ENCODE results near the gene CENPM. TPM values are rescaled to one million over a fixed set of nuclear protein-coding genes. Genes with fewer than 3 reads are reported as not detected.

The CENPM gene, protein sequence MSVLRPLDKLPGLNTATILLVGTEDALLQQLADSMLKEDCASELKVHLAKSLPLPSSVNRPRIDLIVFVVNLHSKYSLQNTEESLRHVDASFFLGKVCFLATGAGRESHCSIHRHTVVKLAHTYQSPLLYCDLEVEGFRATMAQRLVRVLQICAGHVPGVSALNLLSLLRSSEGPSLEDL
- total RNA-seq (10 to 100 TPM in 1 of 2 donors, under 1 TPM in 1; 0.17 to 26.3 TPM), polyA plus RNA-seq (1 to 10 TPM; 1.7 to 2.9 TPM)

DNA sequence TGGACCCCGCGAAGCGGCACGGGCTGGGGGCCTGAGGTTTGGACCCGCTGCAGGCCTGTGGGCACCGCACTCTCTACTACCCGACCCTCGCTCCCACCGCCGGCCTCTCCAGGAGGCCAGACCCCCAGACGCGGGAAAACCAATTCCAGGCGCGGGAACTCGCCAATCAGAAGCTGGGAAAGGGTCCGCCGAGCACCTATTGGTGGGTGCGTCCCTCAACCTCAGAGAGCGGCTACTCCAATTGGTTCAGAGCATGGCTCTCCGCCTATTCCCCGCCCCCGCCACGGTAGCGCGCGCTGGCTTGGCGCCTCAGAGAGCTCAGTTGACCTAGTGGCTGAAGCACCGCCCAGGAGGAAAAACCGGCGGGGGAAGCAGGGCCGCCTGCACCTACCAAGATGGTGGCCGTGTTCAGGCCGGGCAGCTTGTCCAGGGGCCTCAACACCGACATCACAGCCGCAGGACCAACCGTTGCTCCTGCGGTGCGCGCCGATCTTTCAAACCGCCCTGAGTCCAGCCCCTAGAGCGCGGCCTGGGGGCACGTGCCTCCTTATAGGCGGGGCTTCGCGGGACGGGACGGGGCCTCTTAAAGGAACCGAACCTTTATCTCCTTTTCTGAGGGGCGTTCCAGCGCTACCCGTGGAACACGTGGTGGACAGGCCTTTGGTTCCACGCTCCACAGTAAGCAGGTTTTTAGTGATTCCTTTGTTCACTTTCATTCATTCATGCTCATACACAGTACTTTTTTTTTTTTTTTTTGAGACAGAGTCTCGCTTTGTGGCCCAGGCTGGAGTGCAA lies at the start of gene CENPM:
TSS of gene CENPM (minus strand) at position 524 of the 795 bp plus-strand sequence. CDS start at position 448, 76 bp downstream.
- no peaks in the 10 kb centered on the region for H3K36me3 ChIP-seq (ENCODE audit: control insufficient read depth in 4 of 4, insufficient read depth in 3 of 4, low read depth in 1 of 4, low read length in 3 of 4)
- H3K27me3 ChIP-seq (ENCODE audit: control insufficient read depth in 4 of 4, insufficient read depth in 4 of 4, low read length in 3 of 4) = no peaks in the 10 kb centered on the region
- peaks cover 3 to 16% (median 11%) of the 10 kb centered on the region in 4 donors for H3K4me1 ChIP-seq (ENCODE audit: control insufficient read depth in 4 of 4, insufficient read depth in 4 of 4, low read length in 3 of 4)
- H3K9ac ChIP-seq (ENCODE audit: low read depth in 1 of 2, low read length in 2 of 2) = no peak within 1 kb of the TSS
- no peak within 1 kb of the TSS for H3K27ac ChIP-seq (ENCODE audit: low read depth in 1 of 2, low read length in 2 of 2)
- TF ChIP-seq, protein P1, sequence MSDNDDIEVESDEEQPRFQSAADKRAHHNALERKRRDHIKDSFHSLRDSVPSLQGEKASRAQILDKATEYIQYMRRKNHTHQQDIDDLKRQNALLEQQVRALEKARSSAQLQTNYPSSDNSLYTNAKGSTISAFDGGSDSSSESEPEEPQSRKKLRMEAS (IDR thresholded peaks at IDR 0.05) = peak; percentile 84
- peak; percentile 62 for TF ChIP-seq YY1 (IDR thresholded peaks at IDR 0.05)
- TF ChIP-seq, protein P2, sequence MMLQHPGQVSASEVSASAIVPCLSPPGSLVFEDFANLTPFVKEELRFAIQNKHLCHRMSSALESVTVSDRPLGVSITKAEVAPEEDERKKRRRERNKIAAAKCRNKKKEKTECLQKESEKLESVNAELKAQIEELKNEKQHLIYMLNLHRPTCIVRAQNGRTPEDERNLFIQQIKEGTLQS (IDR thresholded peaks at IDR 0.05) = no peak
- TF ChIP-seq GABPA (IDR thresholded peaks at IDR 0.05 in 1 of 2, conservative IDR thresholded peaks at IDR 0.05 in 1 of 2) = no peak
- TF ChIP-seq, protein P3, sequence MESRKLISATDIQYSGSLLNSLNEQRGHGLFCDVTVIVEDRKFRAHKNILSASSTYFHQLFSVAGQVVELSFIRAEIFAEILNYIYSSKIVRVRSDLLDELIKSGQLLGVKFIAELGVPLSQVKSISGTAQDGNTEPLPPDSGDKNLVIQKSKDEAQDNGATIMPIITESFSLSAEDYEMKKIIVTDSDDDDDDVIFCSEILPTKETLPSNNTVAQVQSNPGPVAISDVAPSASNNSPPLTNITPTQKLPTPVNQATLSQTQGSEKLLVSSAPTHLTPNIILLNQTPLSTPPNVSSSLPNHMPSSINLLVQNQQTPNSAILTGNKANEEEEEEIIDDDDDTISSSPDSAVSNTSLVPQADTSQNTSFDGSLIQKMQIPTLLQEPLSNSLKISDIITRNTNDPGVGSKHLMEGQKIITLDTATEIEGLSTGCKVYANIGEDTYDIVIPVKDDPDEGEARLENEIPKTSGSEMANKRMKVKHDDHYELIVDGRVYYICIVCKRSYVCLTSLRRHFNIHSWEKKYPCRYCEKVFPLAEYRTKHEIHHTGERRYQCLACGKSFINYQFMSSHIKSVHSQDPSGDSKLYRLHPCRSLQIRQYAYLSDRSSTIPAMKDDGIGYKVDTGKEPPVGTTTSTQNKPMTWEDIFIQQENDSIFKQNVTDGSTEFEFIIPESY (IDR thresholded peaks at IDR 0.05) = no peak
- peak; percentile 84 to 86 for TF ChIP-seq EGR1 (IDR thresholded peaks at IDR 0.05; ENCODE audit: low read depth in 2 of 2)
- TF ChIP-seq HNF4A (conservative IDR thresholded peaks at IDR 0.05) = peak in 1 of 2 donors; percentile 33
- no peak for TF ChIP-seq FOXA2 (IDR thresholded peaks at IDR 0.05)
- TF ChIP-seq TAF1 (conservative IDR thresholded peaks at IDR 0.05) = no peak
- TF ChIP-seq FOXA1 (IDR thresholded peaks at IDR 0.05) = no peak
- peak in 1 of 2 donors; percentile 4 for TF ChIP-seq RXRA (IDR thresholded peaks at IDR 0.05)
- no peak for TF ChIP-seq RAD21 (IDR thresholded peaks at IDR 0.05)
- TF ChIP-seq SP1 (IDR thresholded peaks at IDR 0.05) = peak; percentile 78
- peak within 1 kb of the TSS; percentile 60 to 81 (median 76) for H3K4me3 ChIP-seq (ENCODE audit: low read depth in 1 of 3, low read length in 3 of 3)
- 2% methylated on average over 56 of the region's 56 CpGs for WGBS
- DNase-seq (ENCODE audit: low spot score) = peak; percentile 95
- no peaks in the 10 kb centered on the region for H3K9me3 ChIP-seq (ENCODE audit: control insufficient read depth in 4 of 4, low read length in 3 of 4)

DNA sequence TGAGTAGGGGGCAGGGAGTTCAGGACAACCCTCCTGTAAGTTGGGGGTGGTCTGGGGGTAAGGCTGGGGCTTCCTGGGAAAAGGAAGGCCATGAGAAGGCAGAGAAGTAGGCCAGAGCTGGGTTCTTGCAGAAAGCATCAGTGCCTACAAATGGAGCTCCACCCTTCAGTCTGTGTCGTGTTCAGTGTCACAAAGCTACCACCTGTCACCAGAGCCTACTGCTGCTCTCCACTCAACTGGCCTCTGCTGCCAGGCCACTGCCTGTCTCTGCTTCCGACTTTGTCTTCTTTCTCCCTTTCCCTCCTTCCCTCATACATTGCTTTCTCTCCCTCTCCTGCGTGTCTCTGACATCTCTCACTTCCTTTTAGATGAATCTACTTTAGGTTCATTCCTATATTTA lies 48.3 kb upstream of the CENPM start:
- H3K27ac ChIP-seq (ENCODE audit: low read depth in 1 of 2, low read length in 2 of 2) = no peak overlapping the region
- H3K27me3 ChIP-seq (ENCODE audit: control insufficient read depth in 4 of 4, insufficient read depth in 4 of 4, low read length in 3 of 4) = no peaks in the 10 kb centered on the region
- WGBS = 77% methylated on average over 3 of the region's 3 CpGs
- no peak overlapping the region for H3K4me3 ChIP-seq (ENCODE audit: low read depth in 1 of 3, low read length in 3 of 3)
- TF ChIP-seq, protein P4, sequence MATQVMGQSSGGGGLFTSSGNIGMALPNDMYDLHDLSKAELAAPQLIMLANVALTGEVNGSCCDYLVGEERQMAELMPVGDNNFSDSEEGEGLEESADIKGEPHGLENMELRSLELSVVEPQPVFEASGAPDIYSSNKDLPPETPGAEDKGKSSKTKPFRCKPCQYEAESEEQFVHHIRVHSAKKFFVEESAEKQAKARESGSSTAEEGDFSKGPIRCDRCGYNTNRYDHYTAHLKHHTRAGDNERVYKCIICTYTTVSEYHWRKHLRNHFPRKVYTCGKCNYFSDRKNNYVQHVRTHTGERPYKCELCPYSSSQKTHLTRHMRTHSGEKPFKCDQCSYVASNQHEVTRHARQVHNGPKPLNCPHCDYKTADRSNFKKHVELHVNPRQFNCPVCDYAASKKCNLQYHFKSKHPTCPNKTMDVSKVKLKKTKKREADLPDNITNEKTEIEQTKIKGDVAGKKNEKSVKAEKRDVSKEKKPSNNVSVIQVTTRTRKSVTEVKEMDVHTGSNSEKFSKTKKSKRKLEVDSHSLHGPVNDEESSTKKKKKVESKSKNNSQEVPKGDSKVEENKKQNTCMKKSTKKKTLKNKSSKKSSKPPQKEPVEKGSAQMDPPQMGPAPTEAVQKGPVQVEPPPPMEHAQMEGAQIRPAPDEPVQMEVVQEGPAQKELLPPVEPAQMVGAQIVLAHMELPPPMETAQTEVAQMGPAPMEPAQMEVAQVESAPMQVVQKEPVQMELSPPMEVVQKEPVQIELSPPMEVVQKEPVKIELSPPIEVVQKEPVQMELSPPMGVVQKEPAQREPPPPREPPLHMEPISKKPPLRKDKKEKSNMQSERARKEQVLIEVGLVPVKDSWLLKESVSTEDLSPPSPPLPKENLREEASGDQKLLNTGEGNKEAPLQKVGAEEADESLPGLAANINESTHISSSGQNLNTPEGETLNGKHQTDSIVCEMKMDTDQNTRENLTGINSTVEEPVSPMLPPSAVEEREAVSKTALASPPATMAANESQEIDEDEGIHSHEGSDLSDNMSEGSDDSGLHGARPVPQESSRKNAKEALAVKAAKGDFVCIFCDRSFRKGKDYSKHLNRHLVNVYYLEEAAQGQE (IDR thresholded peaks at IDR 0.05) = no peak
- TF ChIP-seq TAF1 (conservative IDR thresholded peaks at IDR 0.05) = no peak
- TF ChIP-seq, protein P5, sequence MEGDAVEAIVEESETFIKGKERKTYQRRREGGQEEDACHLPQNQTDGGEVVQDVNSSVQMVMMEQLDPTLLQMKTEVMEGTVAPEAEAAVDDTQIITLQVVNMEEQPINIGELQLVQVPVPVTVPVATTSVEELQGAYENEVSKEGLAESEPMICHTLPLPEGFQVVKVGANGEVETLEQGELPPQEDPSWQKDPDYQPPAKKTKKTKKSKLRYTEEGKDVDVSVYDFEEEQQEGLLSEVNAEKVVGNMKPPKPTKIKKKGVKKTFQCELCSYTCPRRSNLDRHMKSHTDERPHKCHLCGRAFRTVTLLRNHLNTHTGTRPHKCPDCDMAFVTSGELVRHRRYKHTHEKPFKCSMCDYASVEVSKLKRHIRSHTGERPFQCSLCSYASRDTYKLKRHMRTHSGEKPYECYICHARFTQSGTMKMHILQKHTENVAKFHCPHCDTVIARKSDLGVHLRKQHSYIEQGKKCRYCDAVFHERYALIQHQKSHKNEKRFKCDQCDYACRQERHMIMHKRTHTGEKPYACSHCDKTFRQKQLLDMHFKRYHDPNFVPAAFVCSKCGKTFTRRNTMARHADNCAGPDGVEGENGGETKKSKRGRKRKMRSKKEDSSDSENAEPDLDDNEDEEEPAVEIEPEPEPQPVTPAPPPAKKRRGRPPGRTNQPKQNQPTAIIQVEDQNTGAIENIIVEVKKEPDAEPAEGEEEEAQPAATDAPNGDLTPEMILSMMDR (IDR thresholded peaks at IDR 0.05; ENCODE audit: low read depth, low read length, missing input control) = no peak
- TF ChIP-seq RXRA (IDR thresholded peaks at IDR 0.05) = no peak
- TF ChIP-seq HNF4G (IDR thresholded peaks at IDR 0.05) = no peak
- no peak for TF ChIP-seq JUND (IDR thresholded peaks at IDR 0.05)
- TF ChIP-seq FOXA1 (IDR thresholded peaks at IDR 0.05) = no peak
- TF ChIP-seq, protein P1 (IDR thresholded peaks at IDR 0.05) = no peak
- TF ChIP-seq, protein P2 (IDR thresholded peaks at IDR 0.05) = no peak
- TF ChIP-seq YY1 (IDR thresholded peaks at IDR 0.05) = no peak
- TF ChIP-seq EGR1 (IDR thresholded peaks at IDR 0.05; ENCODE audit: low read depth in 2 of 2) = no peak
- no peak for TF ChIP-seq FOXA2 (IDR thresholded peaks at IDR 0.05)
- no peak for TF ChIP-seq RAD21 (IDR thresholded peaks at IDR 0.05)
- TF ChIP-seq GABPA (IDR thresholded peaks at IDR 0.05 in 1 of 2, conservative IDR thresholded peaks at IDR 0.05 in 1 of 2) = no peak
- TF ChIP-seq NR2F2 (IDR thresholded peaks at IDR 0.05) = no peak
- no peak for TF ChIP-seq HNF4A (conservative IDR thresholded peaks at IDR 0.05)
- TF ChIP-seq SP1 (IDR thresholded peaks at IDR 0.05) = no peak
- TF ChIP-seq, protein P3 (IDR thresholded peaks at IDR 0.05) = no peak
- H3K4me1 ChIP-seq (ENCODE audit: control insufficient read depth in 4 of 4, insufficient read depth in 4 of 4, low read length in 3 of 4) = peaks cover 3 to 9% (median 7%) of the 10 kb centered on the region in 4 donors
- no peak overlapping the region for H3K9ac ChIP-seq (ENCODE audit: low read depth in 1 of 2, low read length in 2 of 2)
- DNase-seq (ENCODE audit: low spot score) = no peak
- H3K36me3 ChIP-seq (ENCODE audit: control insufficient read depth in 4 of 4, insufficient read depth in 3 of 4, low read depth in 1 of 4, low read length in 3 of 4) = no peaks in the 10 kb centered on the region
- no peaks in the 10 kb centered on the region for H3K9me3 ChIP-seq (ENCODE audit: control insufficient read depth in 4 of 4, low read length in 3 of 4)
